Rectal smooth muscle tissue (tissue), 1 donor: ENCODE results near the gene AK9.
"Not testable (repeated sequence)": the region's sequence is repeated elsewhere in the genome, so short reads cannot be mapped to it uniquely, and the experiment has no call there.

Experiments
- H3K27ac ChIP-seq: one replicate; pipeline ENCODE4 v1.7.0; 2013; ENCODE audit warnings: low read depth, low read length, inconsistent platforms
- H3K27me3 ChIP-seq: one replicate; pipeline ENCODE4 v1.7.0; 2013; ENCODE audit warnings: low read length; ENCODE audit not compliant: control insufficient read depth, insufficient read depth
- H3K36me3 ChIP-seq: one replicate; pipeline ENCODE4 v1.7.0; 2013; ENCODE audit warnings: low read length; ENCODE audit not compliant: control insufficient read depth, insufficient read depth
- H3K4me1 ChIP-seq: one replicate; pipeline ENCODE4 v1.7.0; 2013; ENCODE audit warnings: low read length; ENCODE audit not compliant: control insufficient read depth, insufficient read depth
- H3K4me3 ChIP-seq: one replicate; pipeline ENCODE4 v1.7.0; 2013; ENCODE audit warnings: low read length
- H3K9ac ChIP-seq: one replicate; pipeline ENCODE4 v1.7.0; 2013; ENCODE audit warnings: low read length

AK9 gene

GRCh38 chr6:109687271-109687761 is 3.7 kb downstream of the AK9 start:
- peaks cover 8% of the 10 kb centered on the region for H3K4me1 ChIP-seq
- H3K36me3 ChIP-seq, result no peaks in the 10 kb centered on the region
- no peaks in the 10 kb centered on the region for H3K27me3 ChIP-seq
- H3K4me3 ChIP-seq, result no peak overlapping the region
- H3K27ac ChIP-seq, result no peak overlapping the region
- no peak overlapping the region for H3K9ac ChIP-seq

- H3K9ac ChIP-seq, result no peak overlapping the region
- no peaks in the 10 kb centered on the region for H3K36me3 ChIP-seq
- peaks cover 4% of the 10 kb centered on the region for H3K4me1 ChIP-seq
- H3K27ac ChIP-seq, result no peak overlapping the region
- no peaks in the 10 kb centered on the region for H3K27me3 ChIP-seq
- H3K4me3 ChIP-seq, result no peak overlapping the region
Observed at GRCh38 chr6:109686566-109687265, 4.3 kb downstream of the AK9 start.

- H3K27me3 ChIP-seq, H3K4me1 ChIP-seq, H3K9ac ChIP-seq, H3K36me3 ChIP-seq, H3K4me3 ChIP-seq, H3K27ac ChIP-seq: not testable (repeated sequence)
Observed at GRCh38 chr6:109678661-109679505, 12.1 kb downstream of the AK9 start.

DNA sequence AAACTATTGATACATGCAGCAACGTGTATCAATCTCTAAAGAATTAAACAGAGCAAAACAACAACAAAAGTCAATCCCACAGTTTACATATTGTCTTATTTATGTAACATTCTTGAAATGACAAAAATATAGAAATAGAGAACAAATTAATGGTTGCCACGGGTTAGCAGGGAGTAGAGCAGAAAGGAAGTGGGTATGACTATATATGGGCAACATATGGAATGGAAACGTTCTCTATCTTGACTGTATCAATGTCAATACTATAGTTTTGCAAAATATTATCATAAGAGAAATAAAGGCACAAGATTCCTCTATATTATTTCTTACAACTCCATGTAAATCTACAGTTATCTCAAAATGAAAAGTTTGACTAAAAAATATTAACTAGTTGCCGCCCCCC is 12.8 kb downstream of the AK9 start:
- Histone ChIP-seq H3K4me3 (no peak overlapping the region), H3K4me1 (no peaks in the 10 kb centered on the region), H3K27me3 (no peaks in the 10 kb centered on the region), H3K36me3 (no peaks in the 10 kb centered on the region), H3K27ac (no peak overlapping the region), H3K9ac (no peak overlapping the region)

DNA sequence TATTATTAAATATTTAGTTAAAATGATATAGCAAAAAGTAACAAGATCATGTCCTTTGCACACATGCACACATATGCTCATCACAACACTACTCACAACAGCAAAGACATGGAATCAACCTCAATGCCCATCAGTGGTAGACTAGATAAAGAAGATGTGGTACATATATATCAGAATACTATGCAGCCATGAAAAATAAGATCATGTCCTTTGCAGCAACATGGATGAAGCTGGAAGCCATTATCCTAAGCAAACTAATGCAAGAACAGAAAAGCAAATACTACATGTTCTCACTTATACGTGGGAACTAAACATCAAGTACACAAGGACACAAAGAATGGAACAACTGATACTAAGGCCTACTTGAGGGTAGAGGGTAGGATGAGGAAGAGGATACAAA is 14.3 kb downstream of the AK9 start:
- Histone ChIP-seq H3K27ac (no peak overlapping the region), H3K9ac (no peak overlapping the region)

GRCh38 chr6:109672839-109673238 is 18.2 kb downstream of the AK9 start:
- H3K27ac ChIP-seq, result no peak overlapping the region
- no peaks in the 10 kb centered on the region for H3K36me3 ChIP-seq
- no peaks in the 10 kb centered on the region for H3K27me3 ChIP-seq
- H3K9ac ChIP-seq, result no peak overlapping the region
- H3K4me1 ChIP-seq, result no peaks in the 10 kb centered on the region
- no peak overlapping the region for H3K4me3 ChIP-seq

More for the DNA sequence above, 14.3 kb downstream of the AK9 start:
- Histone ChIP-seq H3K36me3 (no peaks in the 10 kb centered on the region), H3K4me3 (no peak overlapping the region), H3K27me3 (no peaks in the 10 kb centered on the region), H3K4me1 (no peaks in the 10 kb centered on the region)

DNA sequence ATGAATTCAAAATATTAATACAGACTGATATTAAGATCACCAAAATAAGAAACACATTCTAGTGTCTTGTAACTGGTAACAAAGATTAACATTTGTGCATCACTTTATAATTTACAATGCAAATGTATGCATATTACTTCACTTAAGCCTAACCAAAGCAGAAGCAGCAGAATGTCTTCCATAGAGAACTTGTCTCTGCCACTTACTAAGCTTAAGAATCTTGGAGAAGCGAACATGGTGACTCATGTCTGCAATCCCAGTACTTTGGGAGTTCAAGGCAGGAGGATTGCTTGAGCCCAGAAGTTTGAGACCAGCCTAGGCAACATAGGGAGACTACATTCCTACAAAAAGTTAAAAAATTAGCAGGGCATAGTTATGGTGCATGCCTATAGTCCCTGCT is 18.8 kb downstream of the AK9 start:
- H3K4me1 ChIP-seq, result no peaks in the 10 kb centered on the region
- H3K27ac ChIP-seq, result no peak overlapping the region
- H3K27me3 ChIP-seq, result no peaks in the 10 kb centered on the region
- no peak overlapping the region for H3K4me3 ChIP-seq
- no peaks in the 10 kb centered on the region for H3K36me3 ChIP-seq
- H3K9ac ChIP-seq, result no peak overlapping the region

GRCh38 chr6:109671733-109672132 is 19.3 kb downstream of the AK9 start:
- H3K27ac ChIP-seq, result no peak overlapping the region
- H3K4me3 ChIP-seq, result no peak overlapping the region
- no peaks in the 10 kb centered on the region for H3K27me3 ChIP-seq

GRCh38 chr6:109669811-109670210 is 21.2 kb downstream of the AK9 start:
- H3K36me3 ChIP-seq, result no peaks in the 10 kb centered on the region
- H3K4me3 ChIP-seq, result no peak overlapping the region
- H3K27ac ChIP-seq, result no peak overlapping the region
- no peaks in the 10 kb centered on the region for H3K4me1 ChIP-seq
- no peaks in the 10 kb centered on the region for H3K27me3 ChIP-seq
- no peak overlapping the region for H3K9ac ChIP-seq

More at GRCh38 chr6:109671733-109672132, 19.3 kb downstream of the AK9 start:
- Histone ChIP-seq H3K9ac (no peak overlapping the region), H3K4me1 (no peaks in the 10 kb centered on the region), H3K36me3 (no peaks in the 10 kb centered on the region)

DNA sequence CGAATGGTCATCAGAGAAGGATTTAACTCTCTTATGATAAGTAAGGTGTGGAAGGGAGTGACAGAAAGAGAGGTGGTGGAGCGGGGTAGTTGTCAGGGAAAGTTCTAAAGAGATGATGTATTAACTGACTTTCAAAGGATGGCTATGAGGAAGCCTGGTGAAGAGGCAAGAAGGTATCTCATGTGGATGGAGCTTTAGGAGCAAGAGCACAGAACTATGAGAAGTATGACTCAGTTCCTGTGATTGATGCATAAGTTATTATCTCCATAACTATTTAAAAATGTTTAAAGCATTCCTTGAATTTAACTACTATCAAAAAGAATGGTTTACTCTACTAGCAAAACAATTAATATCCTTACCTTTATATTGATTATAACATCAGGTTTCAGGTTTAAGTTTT is 28.8 kb downstream of the AK9 start:
- H3K27ac ChIP-seq, result no peak overlapping the region
- no peaks in the 10 kb centered on the region for H3K4me1 ChIP-seq
- H3K36me3 ChIP-seq, result no peaks in the 10 kb centered on the region
- H3K9ac ChIP-seq, result no peak overlapping the region
- no peak overlapping the region for H3K4me3 ChIP-seq
- no peaks in the 10 kb centered on the region for H3K27me3 ChIP-seq

DNA sequence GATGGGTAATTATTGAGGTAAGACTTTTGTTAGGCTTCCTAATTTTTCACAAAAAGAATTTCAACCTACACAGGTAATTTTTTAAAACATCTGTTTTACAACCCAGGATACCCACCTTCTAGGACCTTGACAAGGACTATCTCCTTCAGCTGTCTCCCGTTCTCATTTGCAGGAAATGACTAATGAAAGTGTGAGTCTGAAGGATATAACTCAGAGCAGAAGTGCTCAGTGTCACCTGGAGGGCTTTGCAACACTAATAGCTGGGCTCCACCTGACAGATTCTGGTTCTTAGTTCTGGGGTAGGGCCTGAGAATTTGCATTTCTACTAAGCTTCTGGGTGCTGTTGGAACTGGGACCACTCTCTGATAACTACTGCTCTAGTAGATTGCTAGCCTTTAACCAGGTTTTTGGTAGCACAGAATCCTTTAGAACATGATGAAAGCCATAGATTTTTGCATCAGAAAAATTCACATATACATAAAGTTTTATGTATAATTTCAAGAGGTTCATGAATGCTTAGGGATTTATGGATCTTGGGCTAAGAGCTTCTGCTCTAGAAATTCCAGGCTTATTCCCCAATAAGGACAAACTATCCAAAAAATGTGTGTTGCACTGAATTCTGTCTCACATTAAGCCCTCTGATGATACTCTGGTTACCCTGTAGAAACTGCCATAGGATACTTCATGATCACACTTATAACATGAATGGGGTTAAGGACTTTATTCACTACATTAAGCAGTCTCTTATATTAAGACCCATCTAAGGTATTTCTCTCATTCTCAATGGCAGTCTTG is 30.3 kb downstream of the AK9 start:
- H3K4me3 ChIP-seq, result no peak overlapping the region
- no peaks in the 10 kb centered on the region for H3K36me3 ChIP-seq
- no peak overlapping the region for H3K9ac ChIP-seq
- H3K27ac ChIP-seq, result no peak overlapping the region
- no peaks in the 10 kb centered on the region for H3K4me1 ChIP-seq
- H3K27me3 ChIP-seq, result no peaks in the 10 kb centered on the region

DNA sequence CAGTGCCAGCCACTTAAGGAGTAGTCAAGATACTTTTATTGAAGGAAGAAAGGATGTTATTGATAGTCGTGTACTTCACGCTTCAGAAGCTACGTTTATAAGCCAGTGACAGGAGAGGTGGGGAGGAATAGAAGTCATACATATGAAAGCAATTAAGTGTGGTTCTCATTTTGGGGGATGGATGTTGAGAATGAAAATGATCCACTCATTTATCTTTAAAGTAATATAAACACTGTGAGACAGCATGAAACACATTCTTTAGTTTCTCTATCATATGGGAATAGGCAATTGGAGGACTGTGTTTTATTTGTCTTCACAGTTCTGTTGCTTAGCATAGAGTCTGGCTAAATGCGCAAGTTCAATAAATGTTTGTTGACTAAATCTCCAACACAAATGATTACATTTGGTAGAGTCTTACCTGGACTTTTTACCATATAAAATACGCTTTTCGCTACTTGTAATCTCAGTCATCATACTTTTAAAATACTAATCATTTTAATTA is 35.2 kb downstream of the AK9 start:
- no peaks in the 10 kb centered on the region for H3K4me1 ChIP-seq

More for the DNA sequence above, 35.2 kb downstream of the AK9 start:
- H3K4me3 ChIP-seq, result no peak overlapping the region
- no peak overlapping the region for H3K9ac ChIP-seq
- no peaks in the 10 kb centered on the region for H3K27me3 ChIP-seq
- H3K27ac ChIP-seq, result no peak overlapping the region
- H3K36me3 ChIP-seq, result no peaks in the 10 kb centered on the region
